Measurements from ENCODE around the gene PRIMPOL. TPM values are rescaled to one million over a fixed set of nuclear protein-coding genes. Genes with fewer than 3 reads are reported as not detected.

Gene PRIMPOL
- total and polyA plus RNA-seq, 7 donors, result 4.2 to 11.1 (median 5.7) TPM

DNA sequence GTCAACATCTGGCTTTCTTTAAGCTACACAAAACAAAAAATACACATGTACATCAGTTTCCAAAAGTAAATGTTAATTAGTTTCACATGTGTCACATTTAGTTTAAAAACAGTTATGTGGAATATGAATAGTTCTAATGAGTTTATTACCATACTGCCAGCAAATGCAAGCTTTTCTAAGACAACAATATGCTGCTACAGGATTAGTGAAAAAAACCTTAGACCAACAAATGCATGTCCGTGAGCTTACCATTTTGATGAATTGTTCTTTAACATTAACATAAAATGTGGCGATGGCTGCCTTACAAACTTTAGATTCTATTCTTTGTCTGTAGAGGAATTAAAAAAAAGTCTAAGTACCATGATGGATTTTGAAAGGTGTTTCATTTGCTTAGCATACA lies 52.6 kb downstream of the PRIMPOL start:
- no peaks in the 10 kb centered on the region for H3K4me1 ChIP-seq

DNA sequence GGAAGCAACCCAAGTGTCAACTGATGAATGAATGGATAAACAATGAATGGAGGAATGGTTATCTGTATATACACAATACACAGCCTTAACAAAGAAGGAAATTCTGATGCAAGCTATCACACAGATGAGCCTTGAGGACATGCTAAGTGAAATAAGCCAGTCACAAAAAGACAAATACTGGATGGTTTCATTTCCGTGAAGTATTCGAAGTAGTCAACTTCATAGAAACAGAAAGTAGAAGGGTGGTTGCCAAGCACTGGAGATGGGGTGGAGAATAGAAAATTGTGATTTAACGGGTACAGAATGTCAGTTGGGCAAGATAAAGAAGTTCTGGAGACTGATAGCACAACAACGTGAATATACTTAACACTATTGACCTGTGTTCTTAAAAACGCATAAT lies 56.2 kb downstream of the PRIMPOL start:
- Histone ChIP-seq H3K27me3 (ENCODE audit: insufficient read depth in 3 of 3, low read length in 2 of 3) (no peaks in the 10 kb centered on the region), H3K4me3 (no peak overlapping the region), H3K9me3 (no peaks in the 10 kb centered on the region), H3K4me1 (no peaks in the 10 kb centered on the region), H3K36me3 (ENCODE audit: insufficient read depth in 1 of 2, low read depth in 1 of 2) (no peaks in the 10 kb centered on the region), H3K27ac (no peak overlapping the region)
- TF ChIP-seq, protein P1, sequence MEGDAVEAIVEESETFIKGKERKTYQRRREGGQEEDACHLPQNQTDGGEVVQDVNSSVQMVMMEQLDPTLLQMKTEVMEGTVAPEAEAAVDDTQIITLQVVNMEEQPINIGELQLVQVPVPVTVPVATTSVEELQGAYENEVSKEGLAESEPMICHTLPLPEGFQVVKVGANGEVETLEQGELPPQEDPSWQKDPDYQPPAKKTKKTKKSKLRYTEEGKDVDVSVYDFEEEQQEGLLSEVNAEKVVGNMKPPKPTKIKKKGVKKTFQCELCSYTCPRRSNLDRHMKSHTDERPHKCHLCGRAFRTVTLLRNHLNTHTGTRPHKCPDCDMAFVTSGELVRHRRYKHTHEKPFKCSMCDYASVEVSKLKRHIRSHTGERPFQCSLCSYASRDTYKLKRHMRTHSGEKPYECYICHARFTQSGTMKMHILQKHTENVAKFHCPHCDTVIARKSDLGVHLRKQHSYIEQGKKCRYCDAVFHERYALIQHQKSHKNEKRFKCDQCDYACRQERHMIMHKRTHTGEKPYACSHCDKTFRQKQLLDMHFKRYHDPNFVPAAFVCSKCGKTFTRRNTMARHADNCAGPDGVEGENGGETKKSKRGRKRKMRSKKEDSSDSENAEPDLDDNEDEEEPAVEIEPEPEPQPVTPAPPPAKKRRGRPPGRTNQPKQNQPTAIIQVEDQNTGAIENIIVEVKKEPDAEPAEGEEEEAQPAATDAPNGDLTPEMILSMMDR (IDR thresholded peaks at IDR 0.05), result no peak
- no peak for ATAC-seq
- intact Hi-C loops (cut with DNase I), result no loop called here
- 57 to 79% (median 77%) methylated on average over 5 of the region's 5 CpGs for WGBS, 3 donors
- DNase-seq, result no peak

More for the DNA sequence above, 52.6 kb downstream of the PRIMPOL start:
- Histone ChIP-seq H3K27ac (no peak overlapping the region), H3K4me3 (no peak overlapping the region), H3K9me3 (no peaks in the 10 kb centered on the region), H3K27me3 (ENCODE audit: insufficient read depth in 3 of 3, low read length in 2 of 3) (no peaks in the 10 kb centered on the region), H3K36me3 (ENCODE audit: insufficient read depth in 1 of 2, low read depth in 1 of 2) (peaks cover 0 to under 1% of the 10 kb centered on the region in 2 donors)
- 96 to 99% (median 98%) methylated on average over 2 of the region's 2 CpGs for WGBS, 3 donors
- DNase-seq (no peak), ATAC-seq (no peak)
- intact Hi-C loops (cut with DNase I), result no loop called here
- TF ChIP-seq, protein P1 (IDR thresholded peaks at IDR 0.05), result no peak

DNA sequence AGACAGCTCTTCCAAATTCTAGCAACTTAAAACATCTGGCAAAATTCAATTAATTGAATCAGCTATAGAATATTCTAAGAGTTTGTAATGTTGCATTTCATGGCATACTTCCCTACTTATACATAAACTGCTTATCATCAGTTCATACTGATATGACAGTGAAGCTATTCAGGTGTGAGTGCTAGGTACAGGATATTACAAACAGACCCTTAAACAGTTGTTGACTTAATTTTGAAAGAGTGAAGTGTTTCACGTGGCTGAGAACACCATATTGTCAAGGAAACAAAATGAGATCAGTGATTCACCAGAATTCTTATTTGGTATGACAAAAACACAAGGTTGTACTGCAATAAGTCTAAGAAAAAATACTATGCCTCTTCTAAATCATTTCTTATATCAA lies 56.9 kb downstream of the PRIMPOL start:
- TF ChIP-seq, protein P1 (IDR thresholded peaks at IDR 0.05), result no peak
- H3K9me3 ChIP-seq, result no peaks in the 10 kb centered on the region
- intact Hi-C loops (cut with DNase I), result no loop called here
- WGBS, 3 donors, result 87 to 95% (median 94%) methylated on average over 1 of the region's 1 CpG
- no peaks in the 10 kb centered on the region for H3K27me3 ChIP-seq (ENCODE audit: insufficient read depth in 3 of 3, low read length in 2 of 3)
- no peaks in the 10 kb centered on the region for H3K36me3 ChIP-seq (ENCODE audit: insufficient read depth in 1 of 2, low read depth in 1 of 2)
- H3K4me3 ChIP-seq, result no peak overlapping the region
- no peak overlapping the region for H3K27ac ChIP-seq
- ATAC-seq, result no peak
- DNase-seq, result no peak
- H3K4me1 ChIP-seq, result no peaks in the 10 kb centered on the region

DNA sequence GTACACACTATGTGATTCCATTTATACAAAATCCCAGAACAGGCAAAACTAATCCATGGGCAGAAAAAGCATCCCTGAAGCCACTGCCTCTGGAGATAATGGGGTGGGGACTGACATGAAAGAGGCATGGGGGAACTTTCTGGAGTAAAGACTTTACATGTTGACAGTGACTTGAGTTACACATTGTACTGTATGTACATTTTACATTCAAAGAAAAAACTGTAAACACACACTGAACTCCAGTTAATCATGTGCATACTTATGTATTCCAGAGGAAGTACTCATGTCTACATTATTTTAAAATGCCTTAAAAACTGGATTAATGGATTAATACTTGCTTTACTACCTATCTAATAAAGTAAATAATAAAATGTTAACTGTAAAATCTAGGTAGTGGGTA lies 62.8 kb downstream of the PRIMPOL start:
- ATAC-seq (no peak), DNase-seq (no peak)
- no peak overlapping the region for H3K27ac ChIP-seq
- no peaks in the 10 kb centered on the region for H3K4me1 ChIP-seq
- TF ChIP-seq, protein P1 (IDR thresholded peaks at IDR 0.05), result no peak
- no peaks in the 10 kb centered on the region for H3K27me3 ChIP-seq (ENCODE audit: insufficient read depth in 3 of 3, low read length in 2 of 3)
- no peaks in the 10 kb centered on the region for H3K9me3 ChIP-seq
- H3K4me3 ChIP-seq, result no peak overlapping the region
- intact Hi-C loops (cut with DNase I), result no loop called here
- H3K36me3 ChIP-seq (ENCODE audit: insufficient read depth in 1 of 2, low read depth in 1 of 2), result no peaks in the 10 kb centered on the region

DNA sequence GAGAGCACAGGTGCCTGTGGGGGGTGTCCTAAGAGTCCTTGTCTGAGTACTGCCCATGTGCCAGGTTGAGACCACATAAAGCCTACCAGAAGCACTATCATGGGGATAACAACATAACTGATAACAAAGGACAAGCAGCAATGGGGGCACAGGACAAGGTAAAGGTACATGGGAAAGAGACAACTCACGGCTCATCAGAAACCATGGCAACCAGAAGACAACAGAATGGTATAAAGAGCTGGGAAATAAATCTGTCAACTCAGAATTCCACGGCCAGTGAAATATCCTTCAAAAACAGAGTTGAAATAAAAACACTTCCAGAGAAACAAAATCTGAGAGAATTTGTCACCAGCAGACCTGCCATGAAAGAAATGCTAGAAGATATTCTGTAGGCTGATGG lies 64.3 kb downstream of the PRIMPOL start:
- H3K4me3 ChIP-seq, result no peak overlapping the region
- TF ChIP-seq, protein P1 (IDR thresholded peaks at IDR 0.05), result no peak
- H3K36me3 ChIP-seq (ENCODE audit: insufficient read depth in 1 of 2, low read depth in 1 of 2), result no peaks in the 10 kb centered on the region
- ATAC-seq (no peak), DNase-seq (no peak)
- WGBS, 3 donors, result 39 to 98% (median 90%) methylated on average over 2 of the region's 2 CpGs
- no peaks in the 10 kb centered on the region for H3K4me1 ChIP-seq
- H3K9me3 ChIP-seq, result no peaks in the 10 kb centered on the region
- no peaks in the 10 kb centered on the region for H3K27me3 ChIP-seq (ENCODE audit: insufficient read depth in 3 of 3, low read length in 2 of 3)
- no peak overlapping the region for H3K27ac ChIP-seq
- intact Hi-C loops (cut with DNase I), result no loop called here

Data from psoas muscle (tissue), 8 donors.